Neuron (in vitro differentiated cells): ENCODE data around the gene SEMG2.

ENCODE experiments used
- H2AFZ ChIP-seq: one replicate; pipeline ENCODE4 v1.6.1; 2013; ENCODE audit warnings: low read depth, mild to moderate bottlenecking, inconsistent platforms, low read length, moderate library complexity
- H3K27me3 ChIP-seq: one replicate; pipeline ENCODE4 v1.6.1; 2013; ENCODE audit warnings: low read length; ENCODE audit not compliant: insufficient read depth
- H3K36me3 ChIP-seq: one replicate; pipeline ENCODE4 v1.6.1; 2013; ENCODE audit warnings: low read length; ENCODE audit not compliant: insufficient read depth
- H3K4me1 ChIP-seq: one replicate; pipeline ENCODE4 v1.6.1; 2013; ENCODE audit warnings: low read length; ENCODE audit not compliant: insufficient read depth
- H3K4me3 ChIP-seq: 2 replicates; pipeline ENCODE4 v1.5.1; 2013; ENCODE audit warnings: mild to moderate bottlenecking, low read length, moderate library complexity
- H3K9me3 ChIP-seq: one replicate; pipeline ENCODE4 v1.6.1; 2013; ENCODE audit warnings: low read length

SEMG2 gene

DNA sequence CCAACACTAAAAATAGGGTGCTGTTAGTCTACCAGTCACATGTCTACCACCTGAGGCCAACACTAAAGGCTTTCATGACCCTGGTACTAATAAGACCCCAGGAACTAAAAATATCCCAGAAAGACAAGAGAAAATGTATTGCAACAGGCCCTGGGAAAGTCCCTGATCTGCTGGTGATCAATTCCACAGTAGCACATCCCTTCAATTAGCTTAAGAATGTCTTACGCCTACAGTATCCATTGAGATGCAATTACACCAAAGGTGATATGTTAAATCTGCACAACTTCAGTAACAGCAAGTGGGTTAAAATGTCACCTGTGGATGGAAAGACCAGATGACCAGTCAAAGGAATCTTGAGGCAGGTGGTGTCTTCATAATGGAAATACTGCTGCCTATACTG, 11.2 kb upstream of the SEMG2 start:
- Histone ChIP-seq H3K27me3 (no peaks in the 10 kb centered on the region), H3K4me3 (no peak overlapping the region), H3K4me1 (peaks cover 4% of the 10 kb centered on the region), H3K36me3 (no peaks in the 10 kb centered on the region), H3K9me3 (no peaks in the 10 kb centered on the region), H2AFZ (no peak overlapping the region)

DNA sequence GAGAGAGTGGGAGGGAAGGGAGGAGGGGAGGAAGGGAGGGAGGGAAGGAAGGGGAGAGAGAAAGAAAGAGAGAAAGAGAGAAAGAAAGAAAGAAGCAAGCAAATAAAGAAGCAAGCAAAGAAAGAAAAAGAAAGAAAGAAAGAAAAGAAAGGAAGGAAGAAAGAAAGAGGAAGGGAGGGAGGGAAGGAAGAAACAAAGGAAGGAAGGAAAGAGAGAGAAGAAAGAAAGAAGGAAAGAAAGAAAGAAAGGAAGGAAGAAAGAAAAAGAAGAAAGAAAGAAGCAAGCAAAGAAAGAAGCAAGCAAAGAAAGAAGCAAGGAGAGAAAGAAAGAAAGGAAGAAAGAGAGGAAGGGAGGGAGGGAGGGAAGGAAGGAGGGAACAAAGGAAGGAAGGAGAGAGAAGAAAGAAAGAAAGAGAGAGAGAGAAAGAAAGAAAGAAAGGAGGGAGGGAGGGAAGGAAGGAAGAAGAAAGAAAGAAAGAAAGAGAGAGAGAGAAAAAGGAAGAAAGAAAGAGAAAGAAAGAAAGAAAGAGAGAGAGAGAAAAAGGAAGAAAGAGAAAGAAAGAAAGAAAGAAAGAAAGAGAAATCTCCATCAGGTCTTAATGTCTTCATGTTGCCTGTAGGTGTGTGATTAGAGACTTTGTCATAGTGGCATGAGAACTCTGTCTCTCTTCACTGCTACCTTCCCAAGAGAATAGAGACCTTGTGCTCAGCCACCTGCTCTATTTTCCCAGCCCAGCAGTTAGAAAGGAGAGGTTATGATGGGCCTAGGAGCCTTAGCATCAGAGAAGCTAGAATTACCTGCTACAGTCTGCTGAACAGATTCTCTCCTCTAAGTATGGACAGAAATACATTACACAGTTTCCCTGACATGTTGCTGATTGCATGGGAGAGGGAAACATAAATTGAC, 9.4 kb upstream of the SEMG2 start:
- no peak overlapping the region for H3K4me3 ChIP-seq
- H3K27me3 ChIP-seq: no peaks in the 10 kb centered on the region
- peaks cover under 1% of the 10 kb centered on the region for H3K4me1 ChIP-seq
- no peaks in the 10 kb centered on the region for H3K9me3 ChIP-seq
- H2AFZ ChIP-seq: no peak overlapping the region
- no peaks in the 10 kb centered on the region for H3K36me3 ChIP-seq

DNA sequence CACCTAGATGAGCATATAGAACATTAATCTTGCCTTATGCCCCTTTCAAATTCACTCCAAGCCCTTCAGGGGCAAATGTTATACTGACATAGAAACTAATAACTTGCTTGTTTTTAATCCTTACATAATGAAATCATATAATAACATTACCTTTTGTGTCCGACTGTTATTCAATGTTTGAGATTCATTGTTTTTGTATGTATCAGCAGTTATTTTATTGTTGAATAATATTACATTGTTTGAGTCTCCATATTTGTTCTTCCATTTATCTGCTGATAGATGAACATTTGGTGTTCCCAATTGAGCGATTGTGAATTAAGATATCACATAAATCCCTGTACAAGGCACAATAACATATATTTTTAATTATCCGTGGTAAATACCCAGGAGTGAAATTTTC, 8.3 kb upstream of the SEMG2 start:
- Histone ChIP-seq H3K27me3 (no peaks in the 10 kb centered on the region), H3K36me3 (no peaks in the 10 kb centered on the region), H3K9me3 (no peaks in the 10 kb centered on the region), H3K4me3 (no peak overlapping the region), H2AFZ (no peak overlapping the region), H3K4me1 (no peaks in the 10 kb centered on the region)

- H3K27me3 ChIP-seq: peaks cover 6% of the 10 kb centered on the region
- H3K4me1 ChIP-seq: no peaks in the 10 kb centered on the region
- no peak overlapping the region for H3K4me3 ChIP-seq
- H3K36me3 ChIP-seq: no peaks in the 10 kb centered on the region
- no peak overlapping the region for H2AFZ ChIP-seq
- no peaks in the 10 kb centered on the region for H3K9me3 ChIP-seq
These were observed 3.0 kb upstream of the SEMG2 start for GRCh38 chr20:45218124-45218523.

GRCh38 chr20:45218636-45219035, 2.5 kb upstream of the SEMG2 start:
- no peak overlapping the region for H3K4me3 ChIP-seq
- H3K4me1 ChIP-seq: no peaks in the 10 kb centered on the region
- H2AFZ ChIP-seq: no peak overlapping the region
- H3K36me3 ChIP-seq: no peaks in the 10 kb centered on the region
- no peaks in the 10 kb centered on the region for H3K9me3 ChIP-seq
- peaks cover 6% of the 10 kb centered on the region for H3K27me3 ChIP-seq

GRCh38 chr20:45223136-45223535, 2.0 kb downstream of the SEMG2 start:
- no peak overlapping the region for H3K4me3 ChIP-seq
- H2AFZ ChIP-seq: no peak overlapping the region
- no peaks in the 10 kb centered on the region for H3K36me3 ChIP-seq
- H3K27me3 ChIP-seq: peaks cover 6% of the 10 kb centered on the region
- H3K4me1 ChIP-seq: no peaks in the 10 kb centered on the region
- H3K9me3 ChIP-seq: no peaks in the 10 kb centered on the region

DNA sequence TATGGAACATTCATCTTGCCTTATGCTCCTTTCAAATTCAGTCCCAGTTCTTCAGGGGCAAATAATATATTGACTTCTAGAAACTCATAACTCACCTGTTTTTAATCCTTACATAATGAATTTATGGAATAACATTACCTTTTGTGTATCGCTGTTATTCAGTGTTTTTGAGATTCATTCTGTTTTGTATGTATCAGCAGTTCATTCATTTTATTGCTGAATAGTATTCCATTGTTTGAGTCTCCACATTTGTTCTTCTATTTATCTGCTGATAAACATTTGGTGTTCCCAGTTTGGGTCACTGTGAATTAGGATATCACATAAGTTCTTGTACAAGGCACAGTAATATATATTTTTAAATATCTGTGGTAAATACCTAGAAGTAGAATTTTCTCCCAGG, 5.1 kb downstream of the SEMG2 start:
- Histone ChIP-seq H3K27me3 (no peaks in the 10 kb centered on the region), H2AFZ (no peak overlapping the region), H3K4me1 (no peaks in the 10 kb centered on the region), H3K9me3 (no peaks in the 10 kb centered on the region), H3K4me3 (no peak overlapping the region), H3K36me3 (no peaks in the 10 kb centered on the region)

DNA sequence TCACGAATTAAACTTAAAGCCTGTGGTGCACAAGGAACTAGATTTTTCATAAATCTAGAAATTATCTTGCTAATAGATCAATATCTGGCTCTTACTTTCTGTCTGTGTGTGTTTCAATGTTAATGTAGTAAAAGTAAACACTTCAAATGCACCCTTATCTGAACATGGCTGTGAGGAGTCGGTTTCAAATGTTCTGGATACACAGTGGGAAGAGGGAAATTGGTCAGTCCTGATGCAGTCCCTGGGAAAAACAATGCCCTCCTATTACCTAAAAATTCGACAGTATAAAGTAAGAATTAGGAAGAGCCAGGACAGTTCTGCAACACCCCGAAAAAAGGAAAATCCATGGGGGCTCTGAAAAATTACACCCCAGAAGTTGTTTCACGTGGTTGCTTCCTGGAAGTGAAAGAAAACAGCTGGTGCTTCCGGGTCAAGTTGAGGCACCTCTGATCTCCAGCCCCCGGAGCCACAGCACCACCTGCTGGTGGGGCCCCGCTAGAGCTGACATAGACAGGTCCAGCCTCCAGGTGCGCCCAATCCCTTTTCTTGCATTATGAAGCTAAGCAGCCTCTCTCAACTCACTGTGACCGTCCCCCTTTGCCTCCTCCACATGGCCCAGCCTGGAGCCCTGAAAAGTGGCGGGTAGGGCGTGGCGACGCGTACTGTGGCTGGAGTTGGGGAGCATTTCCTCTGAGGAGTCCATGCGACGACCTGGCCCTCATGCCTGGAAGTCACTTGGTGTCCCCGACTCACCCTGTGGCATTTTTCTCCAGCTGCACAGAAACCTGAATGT, 8.3 kb downstream of the SEMG2 start:
- H3K4me1 ChIP-seq: no peaks in the 10 kb centered on the region
- H3K36me3 ChIP-seq: no peaks in the 10 kb centered on the region
- H3K4me3 ChIP-seq: no peak overlapping the region
- no peaks in the 10 kb centered on the region for H3K27me3 ChIP-seq
- H3K9me3 ChIP-seq: no peaks in the 10 kb centered on the region
- no peak overlapping the region for H2AFZ ChIP-seq

DNA sequence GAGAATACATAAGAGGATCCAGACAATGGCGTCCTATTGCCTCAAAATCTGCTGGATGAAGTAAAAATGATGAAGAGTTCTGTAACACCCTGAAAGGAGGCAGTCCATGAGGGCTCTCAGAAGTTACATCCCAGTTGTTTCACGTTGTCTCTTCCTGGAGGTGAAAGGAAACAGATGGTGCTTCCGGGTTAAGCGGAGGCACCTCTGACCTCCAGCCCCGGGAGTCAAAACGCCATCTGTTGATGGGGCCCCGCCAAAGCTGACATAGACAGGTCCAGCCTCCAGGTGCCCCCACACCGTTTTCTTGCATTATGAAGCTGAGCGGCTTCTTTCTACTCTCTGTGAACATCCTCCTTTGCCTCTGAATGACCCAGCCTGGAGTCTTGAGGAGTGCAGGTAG, 9.5 kb downstream of the SEMG2 start:
- Histone ChIP-seq H3K27me3 (no peaks in the 10 kb centered on the region), H3K4me1 (no peaks in the 10 kb centered on the region), H3K4me3 (no peak overlapping the region), H2AFZ (no peak overlapping the region), H3K9me3 (peaks cover 4% of the 10 kb centered on the region), H3K36me3 (no peaks in the 10 kb centered on the region)

GRCh38 chr20:45235995-45236394, 14.8 kb downstream of the SEMG2 start:
- no peaks in the 10 kb centered on the region for H3K4me1 ChIP-seq
- no peak overlapping the region for H2AFZ ChIP-seq
- no peaks in the 10 kb centered on the region for H3K27me3 ChIP-seq
- no peaks in the 10 kb centered on the region for H3K36me3 ChIP-seq
- no peak overlapping the region for H3K4me3 ChIP-seq
- peaks cover 4% of the 10 kb centered on the region for H3K9me3 ChIP-seq

DNA sequence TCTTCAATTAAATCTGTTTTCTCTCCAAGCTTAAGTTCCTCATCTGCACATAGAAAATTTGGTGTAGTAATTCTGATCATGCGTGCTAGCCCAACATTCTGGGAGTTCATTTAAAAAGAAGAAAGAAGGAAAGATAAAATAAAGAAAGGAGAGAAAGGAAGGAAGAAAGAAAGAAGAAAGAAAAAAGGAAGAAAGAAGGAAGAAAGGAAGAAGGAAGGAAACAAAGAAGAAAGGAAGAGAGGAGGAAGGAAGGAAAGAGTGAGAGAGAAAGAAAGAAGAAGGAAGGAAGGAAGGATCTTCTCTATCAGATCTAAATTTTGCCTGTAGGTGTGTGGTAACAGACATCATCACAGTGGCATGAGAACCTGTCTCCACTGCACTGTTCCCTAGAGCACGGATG, 17.0 kb downstream of the SEMG2 start:
- Histone ChIP-seq H3K27me3 (peaks cover 5% of the 10 kb centered on the region), H2AFZ (no peak overlapping the region), H3K4me1 (no peaks in the 10 kb centered on the region), H3K9me3 (peaks cover 4% of the 10 kb centered on the region), H3K4me3 (no peak overlapping the region), H3K36me3 (no peaks in the 10 kb centered on the region)

- Histone ChIP-seq H3K27me3 (peaks cover 21% of the 10 kb centered on the region), H3K4me3 (no peak overlapping the region), H2AFZ (no peak overlapping the region), H3K9me3 (no peaks in the 10 kb centered on the region), H3K36me3 (no peaks in the 10 kb centered on the region), H3K4me1 (no peaks in the 10 kb centered on the region)
These were observed 24.9 kb downstream of the SEMG2 start for GRCh38 chr20:45246109-45246508.

DNA sequence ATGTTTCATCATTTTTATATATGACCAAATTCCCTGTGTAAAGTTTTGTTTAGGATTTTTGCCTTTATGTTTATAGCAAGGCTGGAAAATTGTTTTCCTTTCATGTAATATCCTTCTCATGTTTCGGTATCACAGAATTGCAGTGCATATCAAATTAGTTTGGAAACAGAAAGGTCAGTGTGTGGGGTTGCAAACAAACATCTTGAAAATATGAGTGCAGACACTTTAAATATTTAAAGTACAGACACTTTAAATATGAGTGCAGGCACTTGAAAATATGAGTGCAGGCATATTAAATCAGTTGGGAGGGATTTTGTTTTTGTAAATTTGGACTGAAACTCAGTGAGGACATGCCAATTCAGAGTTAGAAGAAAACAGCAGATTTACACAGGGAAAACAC, 26.7 kb downstream of the SEMG2 start:
- no peak overlapping the region for H3K4me3 ChIP-seq
- no peaks in the 10 kb centered on the region for H3K4me1 ChIP-seq
- peaks cover 26% of the 10 kb centered on the region for H3K27me3 ChIP-seq
- H3K36me3 ChIP-seq: no peaks in the 10 kb centered on the region
- H2AFZ ChIP-seq: no peak overlapping the region
- no peaks in the 10 kb centered on the region for H3K9me3 ChIP-seq
